Mesodermal cell (in vitro differentiated cells): ENCODE results near the gene RABL6.
"Not testable (repeated sequence)": the region's sequence is repeated elsewhere in the genome, so short reads cannot be mapped to it uniquely, and the experiment has no call there.

Source experiments
- H3K27ac ChIP-seq: 2 replicates; pipeline ENCODE4 v1.7.0; 2013; ENCODE audit warnings: mild to moderate bottlenecking, low read depth, low read length, moderate library complexity; ENCODE audit not compliant: severe bottlenecking
- H3K36me3 ChIP-seq: 2 replicates; pipeline ENCODE4 v1.7.1; 2013; ENCODE audit warnings: mild to moderate bottlenecking, low read length, moderate library complexity; ENCODE audit not compliant: control insufficient read depth, insufficient read depth
- H3K4me1 ChIP-seq: one replicate; pipeline ENCODE4 v1.7.1; 2013; ENCODE audit warnings: mild to moderate bottlenecking, low read length; ENCODE audit not compliant: insufficient read depth, control insufficient read depth, poor library complexity, severe bottlenecking
- H3K4me3 ChIP-seq: 2 replicates; pipeline ENCODE4 v1.7.0; 2013; ENCODE audit warnings: low read length, control low read depth, mild to moderate bottlenecking; ENCODE audit not compliant: insufficient read depth, poor library complexity, severe bottlenecking; ENCODE audit errors: extremely low read depth
- H3K9me3 ChIP-seq: 2 replicates; pipeline ENCODE4 v1.7.1; 2013; ENCODE audit warnings: mild to moderate bottlenecking, low read length, moderate library complexity; ENCODE audit not compliant: control insufficient read depth
- WGBS, 2 experiments: methylation state at CpG; one replicate each; pipeline ENCODE4 v1.1.5; 2013; ENCODE audit warnings: missing lambda C conversion rate in 2 of 2; ENCODE audit not compliant: insufficient coverage in 2 of 2; 5-methylcytosine and 5-hydroxymethylcytosine counted together

The RABL6 gene

GRCh38 chr9:136798708-136799078, 9.1 kb upstream of the RABL6 start:
- Histone ChIP-seq H3K27ac (no peak overlapping the region), H3K36me3 (peaks cover 10% of the 10 kb centered on the region), H3K9me3 (no peaks in the 10 kb centered on the region), H3K4me3 (peak overlapping the region; percentile 55), H3K4me1 (peaks cover 38% of the 10 kb centered on the region)
- WGBS, 2 experiments = 83 to 96% methylated on average over 3 of the region's 6 CpGs

- H3K4me1 ChIP-seq = peaks cover 36% of the 10 kb centered on the region
- H3K36me3 ChIP-seq = peaks cover 7% of the 10 kb centered on the region
- H3K4me3 ChIP-seq = peak overlapping the region; percentile 55
- WGBS, 2 experiments = 63 to 64% methylated on average over 30 to 33 of the region's 35 CpGs
- no peak overlapping the region for H3K27ac ChIP-seq
- H3K9me3 ChIP-seq = no peaks in the 10 kb centered on the region
Measured at GRCh38 chr9:136799079-136799853, 8.5 kb upstream of the RABL6 start.

- H3K9me3 ChIP-seq = no peaks in the 10 kb centered on the region
- H3K36me3 ChIP-seq = peaks cover 4% of the 10 kb centered on the region
- H3K4me1 ChIP-seq = peaks cover 29% of the 10 kb centered on the region
- 1 to 2% methylated on average over 44 to 52 of the region's 63 CpGs for WGBS, 2 experiments
- peak overlapping the region; percentile 45 for H3K27ac ChIP-seq
- peak overlapping the region; percentile 55 for H3K4me3 ChIP-seq
Measured at GRCh38 chr9:136799854-136800657, 7.7 kb upstream of the RABL6 start.

GRCh38 chr9:136802321-136802720, 5.4 kb upstream of the RABL6 start:
- WGBS, 2 experiments = 81 to 87% methylated on average over 4 to 5 of the region's 6 CpGs
- Histone ChIP-seq H3K4me1 (peaks cover 24% of the 10 kb centered on the region), H3K36me3 (peaks cover 9% of the 10 kb centered on the region), H3K9me3 (no peaks in the 10 kb centered on the region), H3K4me3 (no peak overlapping the region), H3K27ac (no peak overlapping the region)

- not testable (repeated sequence) for H3K4me3 ChIP-seq, H3K27ac ChIP-seq, H3K36me3 ChIP-seq, H3K9me3 ChIP-seq
- 98 to 100% methylated on average over 2 to 4 of the region's 9 CpGs for WGBS, 2 experiments
- peaks cover 18% of the 10 kb centered on the region for H3K4me1 ChIP-seq
Measured at GRCh38 chr9:136803009-136803550, 4.7 kb upstream of the RABL6 start.

- no peak overlapping the region for H3K27ac ChIP-seq
- WGBS, 2 experiments = 93 to 94% methylated on average over 22 of the region's 22 CpGs
- peaks cover 9% of the 10 kb centered on the region for H3K36me3 ChIP-seq
- H3K9me3 ChIP-seq = no peaks in the 10 kb centered on the region
- H3K4me3 ChIP-seq = no peak overlapping the region
- H3K4me1 ChIP-seq = peaks cover 18% of the 10 kb centered on the region
Measured at GRCh38 chr9:136803551-136804508, 3.9 kb upstream of the RABL6 start.

GRCh38 chr9:136804509-136805206, 3.1 kb upstream of the RABL6 start:
- no peak overlapping the region for H3K27ac ChIP-seq
- H3K36me3 ChIP-seq = peaks cover 11% of the 10 kb centered on the region
- no peaks in the 10 kb centered on the region for H3K9me3 ChIP-seq
- peaks cover 24% of the 10 kb centered on the region for H3K4me1 ChIP-seq
- 95% methylated on average over 20 of the region's 20 CpGs for WGBS, 2 experiments
- no peak overlapping the region for H3K4me3 ChIP-seq

GRCh38 chr9:136805207-136805740, 2.5 kb upstream of the RABL6 start:
- no peak overlapping the region for H3K4me3 ChIP-seq
- H3K4me1 ChIP-seq = peaks cover 30% of the 10 kb centered on the region
- no peaks in the 10 kb centered on the region for H3K9me3 ChIP-seq
- peaks cover 18% of the 10 kb centered on the region for H3K36me3 ChIP-seq
- 93 to 95% methylated on average over 11 to 12 of the region's 12 CpGs for WGBS, 2 experiments
- H3K27ac ChIP-seq = no peak overlapping the region

GRCh38 chr9:136806067-136806466, 1.7 kb upstream of the RABL6 start:
- Histone ChIP-seq H3K4me3 (no peak overlapping the region), H3K36me3 (peaks cover 25% of the 10 kb centered on the region), H3K4me1 (peaks cover 25% of the 10 kb centered on the region), H3K9me3 (no peaks in the 10 kb centered on the region), H3K27ac (no peak overlapping the region)
- WGBS, 2 experiments = 91 to 100% methylated on average over 4 to 7 of the region's 10 CpGs
